H9 (cell line): ENCODE data around the gene LPCAT4. TPM values are rescaled to one million over a fixed set of nuclear protein-coding genes. Genes with fewer than 3 reads are reported as not detected.

ENCODE experiments used
- DNase-seq: peaks from one replicate; pipeline ENCODE4 v3.0.0-alpha.2; 2017
- H2AFZ ChIP-seq: one replicate; pipeline ENCODE4 v1.6.1; 2013; ENCODE audit warnings: mild to moderate bottlenecking, low read length, control low read depth, moderate library complexity
- H2AK5ac ChIP-seq: 2 replicates; pipeline ENCODE4 v1.6.1; 2013; ENCODE audit warnings: low read length, control low read depth, mixed read lengths; ENCODE audit not compliant: insufficient read length
- H2BK120ac ChIP-seq: one replicate; pipeline ENCODE4 v1.6.1; 2013; ENCODE audit warnings: low read depth, mild to moderate bottlenecking, low read length, control low read depth, inconsistent platforms; ENCODE audit not compliant: poor library complexity, severe bottlenecking
- H2BK12ac ChIP-seq: 2 replicates; pipeline ENCODE4 v1.6.1; 2013; ENCODE audit warnings: low read length, control low read depth, mixed read lengths, low read depth; ENCODE audit not compliant: insufficient read length
- H2BK15ac ChIP-seq: 2 replicates; pipeline ENCODE4 v1.6.1; 2013; ENCODE audit warnings: low read depth, low read length, control low read depth
- H2BK20ac ChIP-seq: one replicate; pipeline ENCODE4 v1.6.1; 2013; ENCODE audit warnings: low read depth, mild to moderate bottlenecking, low read length, control low read depth, inconsistent platforms; ENCODE audit not compliant: poor library complexity, severe bottlenecking
- H2BK5ac ChIP-seq: 2 replicates; pipeline ENCODE4 v1.6.1; 2013; ENCODE audit warnings: low read length, control low read depth, mixed read lengths; ENCODE audit not compliant: insufficient read length
- H3K14ac ChIP-seq: 2 replicates; pipeline ENCODE4 v1.6.1; 2013; ENCODE audit warnings: low read length, control low read depth; ENCODE audit not compliant: insufficient read depth
- H3K18ac ChIP-seq: 2 replicates; pipeline ENCODE4 v1.6.1; 2013; ENCODE audit warnings: low read depth, mild to moderate bottlenecking, mixed read lengths, low read length, control low read depth; ENCODE audit not compliant: insufficient read length
- H3K23ac ChIP-seq: 2 replicates; pipeline ENCODE4 v1.6.1; 2013; ENCODE audit warnings: low read length, control low read depth, mixed read lengths, low read depth; ENCODE audit not compliant: insufficient read length
- H3K23me2 ChIP-seq: 2 replicates; pipeline ENCODE4 v1.6.1; 2013; ENCODE audit warnings: low read depth, mild to moderate bottlenecking, mixed read lengths, low read length, control low read depth; ENCODE audit not compliant: insufficient read length, poor library complexity, severe bottlenecking
- H3K27ac ChIP-seq: 2 replicates; pipeline ENCODE4 v1.5.1; 2013; ENCODE audit warnings: low read length, control low read depth, mixed read lengths, low read depth; ENCODE audit not compliant: insufficient read length
- H3K27me3 ChIP-seq: 2 replicates; pipeline ENCODE4 v1.6.1; 2013; ENCODE audit warnings: low read length, control low read depth, inconsistent platforms; ENCODE audit not compliant: insufficient read depth
- H3K4ac ChIP-seq: 2 replicates; pipeline ENCODE4 v1.6.1; 2013; ENCODE audit warnings: low read depth, mild to moderate bottlenecking, control low read depth, inconsistent platforms, low read length, moderate library complexity
- H3K4me1 ChIP-seq: 2 replicates; pipeline ENCODE4 v1.6.1; 2013; ENCODE audit warnings: low read length, control low read depth, inconsistent platforms; ENCODE audit not compliant: insufficient read depth
- H3K4me2 ChIP-seq: 2 replicates; pipeline ENCODE4 v1.6.1; 2013; ENCODE audit warnings: low read length, control low read depth, mixed read lengths; ENCODE audit not compliant: insufficient read length, insufficient read depth
- H3K56ac ChIP-seq: 2 replicates; pipeline ENCODE4 v1.6.1; 2013; ENCODE audit warnings: low read depth, mild to moderate bottlenecking, mixed read lengths, low read length, control low read depth; ENCODE audit not compliant: insufficient read length
- H3K79me1 ChIP-seq: 2 replicates; pipeline ENCODE4 v1.6.1; 2013; ENCODE audit warnings: low read depth, mild to moderate bottlenecking, moderate library complexity, low read length, control low read depth, inconsistent platforms; ENCODE audit not compliant: insufficient read depth, poor library complexity, severe bottlenecking
- H3K79me2 ChIP-seq: 2 replicates; pipeline ENCODE4 v1.6.1; 2013; ENCODE audit warnings: low read length, control low read depth, inconsistent platforms; ENCODE audit not compliant: insufficient read depth
- H3K9ac ChIP-seq: 2 replicates; pipeline ENCODE4 v1.6.1; 2013; ENCODE audit warnings: low read length, control low read depth, mixed read lengths; ENCODE audit not compliant: insufficient read length; ENCODE audit errors: extremely low read depth
- H3K9me3 ChIP-seq: one replicate; pipeline ENCODE4 v1.6.1; 2013; ENCODE audit warnings: low read depth, low read length, inconsistent platforms; ENCODE audit not compliant: control insufficient read depth
- H3T11ph ChIP-seq: one replicate; pipeline ENCODE4 v1.6.1; 2013; ENCODE audit warnings: mild to moderate bottlenecking, low read length, control low read depth, inconsistent platforms
- H4K20me1 ChIP-seq: one replicate; pipeline ENCODE4 v1.6.1; 2013; ENCODE audit not compliant: control insufficient read depth, insufficient read length, insufficient read depth
- H4K5ac ChIP-seq: 2 replicates; pipeline ENCODE4 v1.6.1; 2013; ENCODE audit warnings: low read depth, mild to moderate bottlenecking, mixed read lengths, low read length, control low read depth; ENCODE audit not compliant: insufficient read length
- H4K8ac ChIP-seq: replicated peaks from 2 replicates; pipeline ENCODE4 v1.6.1; 2013; ENCODE audit warnings: low read length, control low read depth, mixed read lengths, low read depth; ENCODE audit not compliant: insufficient read length
- H4K91ac ChIP-seq: 2 replicates; pipeline ENCODE4 v1.6.1; 2013; ENCODE audit warnings: low read depth, mild to moderate bottlenecking, moderate library complexity, mixed read lengths, low read length, control low read depth; ENCODE audit not compliant: insufficient read length
- H3K27ac Mint-ChIP-seq, 3 experiments: 2 replicates in 2 of 3; 3 replicates in 1 of 3; pipeline ENCODE4 v1.8.0; 2020 to 2021; ENCODE audit warnings: mixed read lengths in 3 of 3, mild to moderate bottlenecking in 1 of 3, moderate library complexity in 1 of 3
- H3K27me3 Mint-ChIP-seq: 2 replicates; pipeline ENCODE4 v1.8.0; 2021; ENCODE audit warnings: low read depth, mild to moderate bottlenecking, moderate library complexity, mixed read lengths
- H3K36me3 Mint-ChIP-seq, 3 experiments: 2 replicates in 2 of 3; 3 replicates in 1 of 3; pipeline ENCODE4 v1.8.0; 2020 to 2021; ENCODE audit warnings: low read depth in 3 of 3, mixed read lengths in 3 of 3; ENCODE audit not compliant: insufficient read depth in 1 of 3
- H3K4me1 Mint-ChIP-seq, 2 experiments: 2 replicates each; pipeline ENCODE4 v1.8.0; 2020; ENCODE audit warnings: mixed read lengths in 2 of 2
- H3K4me3 Mint-ChIP-seq, 2 experiments: 2 replicates in 1 of 2; 3 replicates in 1 of 2; pipeline ENCODE4 v1.8.0; 2020 to 2021; ENCODE audit warnings: mild to moderate bottlenecking in 2 of 2, mixed read lengths in 2 of 2, moderate library complexity in 1 of 2
- H3K9me3 Mint-ChIP-seq, 2 experiments: 2 replicates in 1 of 2; 3 replicates in 1 of 2; pipeline ENCODE4 v1.8.0; 2020; ENCODE audit warnings: mild to moderate bottlenecking in 2 of 2, mixed read lengths in 2 of 2, moderate library complexity in 1 of 2
- CTCF ChIP-seq: fragments of 200-600 bp; sonication (generic); conservative IDR thresholded peaks from 3 replicates; pipeline ENCODE4 v1.8.0; 2021; ENCODE audit warnings: antibody characterized with exemption, mild to moderate bottlenecking
- total RNA-seq: library from RNA; stranded (reverse); gene quantifications from 2 replicates; pipeline ENCODE4 v1.2.1, GENCODE V29; 2021

Gene LPCAT4
- total RNA-seq, 1 experiment from 2014 or later, result 71.1 TPM

GRCh38 chr15:34325368-34325767 is 41.6 kb downstream of the LPCAT4 start:
- H3K9me3 ChIP-seq, result no peaks in the 10 kb centered on the region

More at GRCh38 chr15:34325368-34325767, 41.6 kb downstream of the LPCAT4 start:
- Histone ChIP-seq H3K4me2 (no peak overlapping the region), H3K4me1 (no peaks in the 10 kb centered on the region), H3K79me1 (no peaks in the 10 kb centered on the region), H2AFZ (no peak overlapping the region), H2BK120ac (no peak overlapping the region), H3K23ac (no peak overlapping the region), H4K5ac (no peak overlapping the region), H3K18ac (no peak overlapping the region), H2BK5ac (no peak overlapping the region), H2BK15ac (no peak overlapping the region), H2AK5ac (no peak overlapping the region), H4K8ac (no peak overlapping the region), H2BK12ac (no peak overlapping the region), H3K4ac (no peak overlapping the region), H3K79me2 (no peaks in the 10 kb centered on the region), H3K14ac (no peak overlapping the region), H3K27ac (no peak overlapping the region), H3K23me2 (no peaks in the 10 kb centered on the region), H3T11ph (no peak overlapping the region), H4K20me1 (no peaks in the 10 kb centered on the region), H2BK20ac (no peak overlapping the region), H3K27me3 (no peaks in the 10 kb centered on the region), H3K56ac (no peak overlapping the region), H3K9ac (no peak overlapping the region), H4K91ac (no peak overlapping the region)
- H3K27me3 Mint-ChIP-seq, result no peaks in the 10 kb centered on the region; the same call in 1 of the 2 replicates
- H3K36me3 Mint-ChIP-seq, result peaks cover 0 to 4% (median 0%) of the 10 kb centered on the region in 3 experiments; a peak in 2 of 7 replicates
- peaks cover 2 to 3% of the 10 kb centered on the region in 2 experiments; a peak in 3 of 5 replicates for H3K9me3 Mint-ChIP-seq
- H3K4me1 Mint-ChIP-seq, result no peaks in the 10 kb centered on the region
- H3K27ac Mint-ChIP-seq, result no peak overlapping the region
- H3K4me3 Mint-ChIP-seq, result no peak overlapping the region
- no peak for DNase-seq
- no peak for TF ChIP-seq CTCF
